Calu3 (cell line): ENCODE results near the gene ACACB. TPM values are rescaled to one million over a fixed set of nuclear protein-coding genes. Genes with fewer than 3 reads are reported as not detected.

ENCODE experiments used
- BruUV-seq: library from RNA; stranded (reverse); fragments of 400-500 nt; replicated peaks from 2 replicates; lab custom pipeline; 2021; lab: Mats Ljungman, UMichigan
- CTCF ChIA-PET: fragments of 300-600 bp; sonication (Branson Sonifier 250); formaldehyde crosslinking; loops from one replicate; lab custom pipeline; 2022; ENCODE audit warnings: antibody characterized with exemption; lab: Charles Lee
- DNase-seq: peaks from one replicate; pipeline ENCODE4 v3.0.0; 2022
- H3K27ac Mint-ChIP-seq: one replicate; pipeline ENCODE4 v1.8.0; 2022; ENCODE audit warnings: mixed read lengths; ENCODE audit not compliant: unreplicated experiment
- H3K27me3 Mint-ChIP-seq: one replicate; pipeline ENCODE4 v1.8.0; 2022; ENCODE audit warnings: mixed read lengths; ENCODE audit not compliant: unreplicated experiment
- H3K36me3 Mint-ChIP-seq: one replicate; pipeline ENCODE4 v1.8.0; 2022; ENCODE audit warnings: mild to moderate bottlenecking, moderate library complexity, mixed read lengths; ENCODE audit not compliant: insufficient read depth, unreplicated experiment
- H3K4me1 Mint-ChIP-seq: one replicate; pipeline ENCODE4 v1.8.0; 2022; ENCODE audit warnings: mild to moderate bottlenecking, low read depth, mixed read lengths; ENCODE audit not compliant: unreplicated experiment
- H3K4me3 Mint-ChIP-seq: one replicate; pipeline ENCODE4 v1.8.0; 2022; ENCODE audit warnings: mild to moderate bottlenecking, low read depth, moderate library complexity, mixed read lengths; ENCODE audit not compliant: unreplicated experiment
- H3K9me3 Mint-ChIP-seq: one replicate; pipeline ENCODE4 v1.8.0; 2022; ENCODE audit warnings: low read depth, mixed read lengths; ENCODE audit not compliant: unreplicated experiment
- CTCF ChIP-seq: fragments of 200-600 bp; IDR thresholded peaks from one replicate; pipeline ENCODE4 v1.8.0; 2022; ENCODE audit warnings: antibody characterized with exemption; ENCODE audit not compliant: unreplicated experiment
- intact Hi-C: fragments of 100-400 bp; cut with micrococcal nuclease; formaldehyde crosslinking; loops from one replicate; pipeline ENCODE4 v1.10.0; 2022; ENCODE audit not compliant: unreplicated experiment
- total RNA-seq: library from RNA; stranded (reverse); gene quantifications from 2 replicates; pipeline ENCODE4 v1.2.3, GENCODE V29; 2022

The ACACB gene
- total RNA-seq, 1 experiment from 2014 or later = 6.2 TPM

- Mint-ChIP-seq H3K4me3 (no peak overlapping the region), H3K4me1 (no peaks in the 10 kb centered on the region), H3K27ac (no peak overlapping the region), H3K27me3 (peaks cover 75% of the 10 kb centered on the region), H3K36me3 (no peaks in the 10 kb centered on the region), H3K9me3 (no peaks in the 10 kb centered on the region)
- no peak for TF ChIP-seq CTCF
- CTCF ChIA-PET = no interaction called here
- intact Hi-C loops = no loop called here
- DNase-seq = no peak
- no TSS peak for BruUV-seq
Measured at GRCh38 chr12:109279525-109279924, 163.1 kb downstream of the ACACB start.

DNA sequence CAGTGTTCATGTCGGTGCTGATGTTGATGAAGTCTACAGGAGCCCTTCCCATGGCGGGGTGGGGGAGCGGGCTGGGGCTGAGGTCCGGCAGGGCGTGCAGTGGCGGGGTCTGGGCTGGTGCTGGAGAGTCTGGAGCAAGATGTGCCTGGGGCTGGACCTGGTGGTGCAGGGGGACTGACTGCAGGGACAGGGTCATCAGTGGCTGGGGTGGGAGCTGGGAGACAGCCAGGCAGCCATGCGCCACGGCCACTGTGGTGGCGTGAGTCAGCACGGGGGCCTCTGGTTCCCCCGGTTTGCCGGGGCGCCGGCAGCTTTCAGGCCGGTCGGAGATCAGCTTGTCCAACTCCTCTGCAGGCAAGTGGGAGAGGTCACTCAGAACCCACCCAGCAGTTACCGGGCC is 165.1 kb downstream of the ACACB start:
- CTCF ChIA-PET = interaction anchor here (0.6 kb wide), 1 partner anchor 27 kb away, joined by 8 read pairs; the partner anchor contains the start of gene FOXN4
- Mint-ChIP-seq H3K4me3 (no peak overlapping the region), H3K27me3 (peaks cover 70% of the 10 kb centered on the region), H3K4me1 (no peaks in the 10 kb centered on the region), H3K9me3 (peaks cover 3% of the 10 kb centered on the region), H3K27ac (no peak overlapping the region), H3K36me3 (peaks cover 3% of the 10 kb centered on the region)
- BruUV-seq = no TSS peak
- no peak for TF ChIP-seq CTCF
- DNase-seq = no peak
- intact Hi-C loops = no loop called here

GRCh38 chr12:109284392-109284791 is 168.0 kb downstream of the ACACB start:
- no peak overlapping the region for H3K4me3 Mint-ChIP-seq
- peaks cover 3% of the 10 kb centered on the region for H3K9me3 Mint-ChIP-seq
- H3K27me3 Mint-ChIP-seq = peaks cover 71% of the 10 kb centered on the region
- H3K36me3 Mint-ChIP-seq = peaks cover 3% of the 10 kb centered on the region
- CTCF ChIA-PET = no interaction called here
- intact Hi-C loops = no loop called here
- BruUV-seq = no TSS peak
- TF ChIP-seq CTCF = no peak
- no peak for DNase-seq
- H3K4me1 Mint-ChIP-seq = no peaks in the 10 kb centered on the region
- H3K27ac Mint-ChIP-seq = no peak overlapping the region

DNA sequence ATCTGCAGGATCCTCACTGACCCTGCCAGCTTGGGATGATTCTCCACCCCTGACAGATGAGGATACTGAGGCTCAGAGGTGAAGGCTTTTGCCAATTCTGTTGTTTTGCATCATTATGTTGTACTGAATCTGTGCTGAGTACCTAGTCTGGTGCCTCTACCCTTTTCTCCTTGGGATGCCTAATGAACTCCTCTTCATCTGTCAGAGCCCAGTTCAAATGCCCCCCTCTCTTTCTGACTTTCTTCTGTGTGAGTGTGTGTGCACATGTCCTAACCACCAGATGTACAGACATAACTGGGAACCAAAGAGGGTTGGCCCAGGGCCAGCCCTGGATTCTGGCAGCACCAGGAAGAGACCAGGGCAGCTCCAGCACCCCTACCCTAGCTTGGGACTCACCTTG is 169.9 kb downstream of the ACACB start:
- TF ChIP-seq CTCF = no peak
- H3K9me3 Mint-ChIP-seq = peaks cover 3% of the 10 kb centered on the region
- intact Hi-C loops = no loop called here
- H3K4me1 Mint-ChIP-seq = no peaks in the 10 kb centered on the region
- H3K27me3 Mint-ChIP-seq = peaks cover 80% of the 10 kb centered on the region
- no peak overlapping the region for H3K4me3 Mint-ChIP-seq
- DNase-seq = no peak
- H3K27ac Mint-ChIP-seq = no peak overlapping the region
- BruUV-seq = no TSS peak
- peaks cover 3% of the 10 kb centered on the region for H3K36me3 Mint-ChIP-seq
- CTCF ChIA-PET = interaction anchor here (0.6 kb wide), 1 partner anchor 1340 kb away, joined by 3 read pairs; no protein-coding TSS in a partner anchor
